Stimulated activated CD4-positive, alpha-beta T cell treated with anti-CD3 and anti-CD28 coated beads, Interleukin-1b, Interleukin-23, amount 100 ng/mL, for 48 hours (primary cell): Measurements from ENCODE around the gene NECTIN3.

ENCODE experiments used
- DNase-seq: peaks from one replicate; pipeline ENCODE4 v3.0.0-alpha.2; 2020

NECTIN3 gene

GRCh38 chr3:111210866-111211564, 139.4 kb downstream of the NECTIN3 start:
- DNase-seq, result no peak

GRCh38 chr3:111212511-111212910, 140.9 kb downstream of the NECTIN3 start:
- no peak for DNase-seq

- DNase-seq, result no peak
Observed at GRCh38 chr3:111215481-111215880, 143.9 kb downstream of the NECTIN3 start.

GRCh38 chr3:111218615-111219014, 147.0 kb downstream of the NECTIN3 start:
- DNase-seq, result no peak

- no peak for DNase-seq
Observed at GRCh38 chr3:111227216-111227615, 155.6 kb downstream of the NECTIN3 start.

- no peak for DNase-seq
Observed at GRCh38 chr3:111229301-111229700, 157.7 kb downstream of the NECTIN3 start.

GRCh38 chr3:111236836-111237713, 165.5 kb downstream of the NECTIN3 start:
- no peak for DNase-seq

GRCh38 chr3:111237946-111238345, 166.3 kb downstream of the NECTIN3 start:
- DNase-seq, result no peak

- DNase-seq, result no peak
Observed at GRCh38 chr3:111238885-111239284, 167.3 kb downstream of the NECTIN3 start.

GRCh38 chr3:111241960-111242359, 170.3 kb downstream of the NECTIN3 start:
- DNase-seq, result no peak
